ENCODE measurements around the gene TCP11. TPM values are rescaled to one million over a fixed set of nuclear protein-coding genes. Genes with fewer than 3 reads are reported as not detected.

Gene TCP11
- total RNA-seq, 2 donors from 2014 or later: not detected

DNA sequence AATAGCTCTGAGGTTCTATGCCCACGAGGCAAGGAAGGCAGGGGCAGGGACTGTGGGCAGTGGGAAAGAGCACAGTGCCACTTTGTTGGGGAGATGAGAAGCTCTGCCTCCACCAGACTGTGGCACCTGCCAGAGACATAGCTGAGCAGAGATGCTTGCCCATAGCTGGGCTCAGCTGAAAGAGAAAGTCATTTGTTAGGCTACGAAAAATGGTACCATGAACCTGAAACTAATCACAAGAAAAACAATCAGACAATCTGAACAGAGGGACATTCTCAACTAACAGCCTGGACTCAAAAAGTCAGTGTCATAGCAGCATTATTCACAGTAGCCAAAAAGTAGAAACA lies 32.9 kb upstream of the TCP11 start:
- DNase-seq (no peak), ATAC-seq (no peak)
- intact Hi-C loops (cut with DNase I): no loop called here

DNA sequence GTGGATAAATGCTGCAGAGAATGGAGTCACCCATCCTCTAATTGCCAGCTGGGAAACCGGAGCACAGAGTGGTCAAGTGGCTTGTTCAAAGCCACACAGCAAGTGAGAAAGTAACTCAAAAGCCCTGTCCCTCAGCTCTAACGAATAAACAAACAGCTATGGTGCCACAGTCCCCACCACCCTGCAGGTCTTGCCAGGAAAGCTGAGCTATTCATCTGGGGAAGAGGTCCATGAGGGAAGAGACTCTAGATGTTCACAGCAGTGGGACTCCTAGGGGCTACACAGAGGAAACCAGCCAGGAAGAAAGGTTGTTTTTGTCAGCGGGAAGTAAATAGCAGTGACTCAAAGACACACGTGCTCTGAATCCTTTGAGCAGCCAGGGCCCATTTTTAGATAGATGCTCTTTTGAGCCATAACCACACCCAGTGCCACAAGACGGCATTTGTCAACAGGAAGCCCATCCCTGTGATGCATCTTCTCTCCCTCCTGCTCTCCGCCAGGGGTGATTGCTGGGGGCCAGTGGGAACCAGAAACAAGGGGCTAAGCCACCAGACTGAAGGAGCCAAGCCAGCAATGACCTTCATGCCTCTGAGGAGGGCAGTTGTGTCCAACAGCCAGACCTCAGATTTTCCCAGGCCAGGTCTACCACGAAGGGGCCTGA lies 32.4 kb upstream of the TCP11 start:
- DNase-seq (no peak), ATAC-seq (no peak)
- intact Hi-C loops (cut with DNase I): no loop called here

DNA sequence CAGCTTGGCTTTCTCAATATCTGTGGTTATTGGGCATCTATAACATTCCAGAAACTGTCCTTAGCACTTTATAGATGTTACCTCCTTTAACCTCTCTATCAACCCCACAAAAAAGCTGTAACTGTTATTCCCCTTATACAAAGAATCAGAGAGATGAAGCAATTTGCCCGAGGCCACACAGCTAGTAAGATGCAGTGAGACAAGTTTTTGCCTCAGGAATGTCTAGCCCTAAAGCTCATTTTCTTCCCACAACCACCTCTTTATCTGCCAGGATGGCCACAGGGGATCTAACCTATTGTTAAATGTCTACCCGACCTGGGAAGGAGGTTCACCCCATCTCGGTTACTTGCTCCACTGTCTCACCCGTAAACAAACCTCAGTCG lies 31.9 kb upstream of the TCP11 start:
- intact Hi-C loops (cut with DNase I): no loop called here
- ATAC-seq (no peak), DNase-seq (no peak)

DNA sequence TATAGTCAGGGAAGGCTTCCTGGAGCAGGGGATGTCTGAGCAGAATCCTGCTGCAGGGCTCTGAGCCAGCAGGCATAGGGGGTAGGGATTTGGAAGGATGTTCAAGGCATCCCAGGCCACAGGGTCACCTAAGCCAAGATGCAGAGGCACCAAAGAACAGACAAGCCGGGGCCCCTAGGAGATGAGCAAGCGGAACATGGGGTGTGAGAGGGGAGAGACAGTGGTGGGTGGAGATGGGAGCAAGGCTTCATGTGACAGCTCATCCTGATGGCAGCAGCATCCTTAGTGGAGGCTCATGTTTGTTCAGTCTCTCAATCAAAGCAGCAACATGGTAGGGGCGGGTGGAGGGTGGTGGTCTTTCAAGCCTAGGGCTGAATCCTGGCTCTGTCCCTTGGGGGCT lies 29.8 kb upstream of the TCP11 start:
- intact Hi-C loops (cut with DNase I): no loop called here
- ATAC-seq (no peak), DNase-seq (no peak)

DNA sequence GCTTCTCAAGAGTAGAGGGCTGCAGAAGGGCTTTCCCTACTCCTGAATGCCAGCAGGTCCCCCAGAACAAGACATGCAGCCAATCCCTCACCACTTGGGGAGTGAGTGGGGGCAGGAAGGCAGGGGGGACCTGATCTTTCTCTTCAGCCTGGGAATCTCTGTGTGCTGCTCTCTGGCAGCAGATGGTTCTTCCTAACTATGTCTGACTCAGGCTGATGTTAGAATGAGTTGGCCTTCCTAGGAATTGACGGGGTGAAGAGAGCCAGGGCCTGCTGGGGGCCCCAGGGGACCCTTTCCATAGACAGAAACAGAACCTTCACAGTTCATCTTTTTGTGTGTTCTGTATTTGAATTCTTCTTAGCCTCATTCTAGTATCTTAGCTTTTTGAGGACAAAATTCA lies 29.0 kb upstream of the TCP11 start:
- no peak for DNase-seq
- intact Hi-C loops (cut with DNase I): no loop called here
- no peak for ATAC-seq

DNA sequence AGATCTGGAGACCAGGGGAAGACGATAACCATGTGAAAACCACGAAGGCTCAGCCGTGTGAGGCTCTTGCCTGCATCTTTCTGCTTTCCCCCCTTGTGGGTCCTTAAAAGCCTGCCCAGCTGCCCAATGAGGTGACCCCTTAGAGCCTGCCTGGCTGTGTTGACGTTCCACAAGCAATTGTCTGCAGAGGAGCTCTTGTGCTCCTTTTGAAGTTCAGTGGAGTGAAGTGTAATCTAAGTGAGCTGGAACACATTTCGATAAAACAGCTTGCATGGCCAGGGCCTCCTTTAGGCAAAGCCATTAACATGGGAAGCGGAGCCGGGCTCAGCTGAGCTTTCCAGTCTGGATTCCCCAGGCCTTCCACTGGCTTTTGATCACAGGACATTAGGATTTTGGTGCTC lies 27.3 kb upstream of the TCP11 start:
- DNase-seq: no peak
- peak in 1 of 2 donors; percentile 51 for ATAC-seq
- intact Hi-C loops (cut with DNase I): no loop called here

DNA sequence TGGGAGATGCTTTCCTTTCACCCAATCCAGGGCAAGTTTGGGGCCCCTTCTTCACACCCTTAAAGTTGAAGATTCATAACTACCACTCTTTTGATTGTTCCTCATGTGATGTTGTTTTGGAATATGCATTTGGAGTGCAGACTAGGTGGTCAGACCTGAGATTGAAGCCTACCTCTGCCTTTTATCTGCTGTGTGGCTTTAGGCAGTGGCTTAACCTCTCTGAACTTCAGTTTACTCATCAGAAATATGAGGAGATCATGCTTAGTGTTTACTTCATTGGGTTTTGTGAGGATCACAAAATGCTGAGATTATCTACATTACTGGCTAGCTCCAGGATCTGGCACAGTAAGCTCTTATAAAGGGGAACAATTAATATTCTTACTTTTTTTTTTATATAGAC lies 26.4 kb upstream of the TCP11 start:
- DNase-seq (no peak), ATAC-seq (no peak)
- intact Hi-C loops (cut with DNase I): no loop called here

DNA sequence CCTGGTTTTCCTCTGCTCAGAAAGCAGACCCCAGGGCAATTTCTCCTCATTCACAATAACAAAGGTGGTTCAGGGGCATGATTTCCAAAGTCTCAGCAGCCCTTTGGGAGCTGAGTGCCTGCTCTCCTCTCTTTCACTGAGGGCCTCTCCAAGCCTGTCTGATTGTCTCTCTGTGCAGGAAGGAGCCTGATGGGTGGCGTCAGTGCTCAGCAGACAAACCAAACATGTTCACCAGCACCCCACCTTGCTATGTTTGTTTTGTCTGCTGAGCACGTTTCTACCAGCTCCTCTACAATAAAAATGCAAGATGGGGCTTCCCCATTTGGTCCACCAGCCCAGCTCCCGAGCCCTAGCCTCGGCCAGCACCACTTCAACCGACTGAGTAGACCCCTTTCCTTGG lies 25.4 kb upstream of the TCP11 start:
- DNase-seq: no peak
- intact Hi-C loops (cut with DNase I): no loop called here
- no peak for ATAC-seq

DNA sequence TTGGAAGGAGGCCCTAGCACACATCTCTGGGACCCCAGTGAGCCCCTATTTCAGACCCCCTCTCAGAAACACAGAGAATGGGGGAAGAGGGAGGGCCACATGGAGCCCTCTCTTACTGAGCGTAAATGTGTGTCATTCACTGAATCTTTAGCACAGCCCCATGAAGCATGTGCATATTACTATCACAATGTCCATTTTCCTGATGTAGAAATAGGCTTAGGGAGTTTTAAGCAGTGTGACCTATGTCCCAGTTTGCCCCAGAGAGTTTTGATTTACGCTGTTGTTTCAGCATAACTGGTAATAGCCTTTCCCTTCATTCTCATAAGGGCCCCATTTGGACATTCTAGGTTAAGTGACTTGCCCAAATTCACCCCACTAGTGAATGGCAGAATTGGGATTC lies 25.0 kb upstream of the TCP11 start:
- ATAC-seq: peak in 1 of 2 donors; percentile 24
- DNase-seq: no peak
- intact Hi-C loops (cut with DNase I): no loop called here

DNA sequence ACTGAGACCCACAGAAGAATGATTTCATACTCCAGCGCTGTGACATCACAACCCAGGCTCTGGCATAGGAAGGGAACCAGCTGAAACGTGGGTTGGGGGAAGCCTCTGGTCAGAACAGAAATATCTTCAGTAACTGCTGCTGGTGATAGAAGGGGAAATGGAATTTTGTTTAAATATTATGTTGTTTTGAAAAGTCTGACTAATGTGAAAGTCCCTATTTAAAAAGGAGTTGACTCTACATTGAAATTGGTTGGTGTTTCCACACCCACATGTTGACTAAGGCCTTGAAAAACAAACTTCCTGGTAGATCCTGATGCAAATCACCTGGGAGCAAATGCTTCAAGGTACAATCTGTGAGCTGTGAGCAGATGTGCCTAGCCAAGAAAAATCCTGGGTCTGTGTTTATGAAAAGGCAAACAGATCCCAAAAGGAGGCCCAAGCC lies 24.5 kb upstream of the TCP11 start:
- DNase-seq: no peak
- ATAC-seq: no peak
- intact Hi-C loops (cut with DNase I): no loop called here

DNA sequence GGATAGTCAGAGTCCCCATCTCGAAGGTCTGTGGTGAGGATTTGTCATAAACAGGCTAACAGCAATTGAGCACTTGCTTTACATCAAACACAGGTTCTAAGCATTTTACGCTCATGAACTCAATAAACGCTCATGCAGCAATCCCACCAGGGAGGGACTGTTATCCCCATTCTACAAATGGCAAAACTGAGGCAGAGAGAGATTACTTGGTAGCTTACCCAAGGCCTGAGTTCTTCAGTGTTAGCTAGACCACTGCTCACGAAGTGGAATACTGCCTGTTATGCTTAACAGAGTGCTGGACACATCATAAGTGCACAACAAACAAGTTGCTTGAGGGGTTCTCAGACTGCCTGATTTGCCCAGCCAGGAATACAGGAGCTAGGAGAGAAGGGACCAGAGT lies 23.7 kb upstream of the TCP11 start:
- ATAC-seq (no peak), DNase-seq (no peak)
- intact Hi-C loops (cut with DNase I): no loop called here

DNA sequence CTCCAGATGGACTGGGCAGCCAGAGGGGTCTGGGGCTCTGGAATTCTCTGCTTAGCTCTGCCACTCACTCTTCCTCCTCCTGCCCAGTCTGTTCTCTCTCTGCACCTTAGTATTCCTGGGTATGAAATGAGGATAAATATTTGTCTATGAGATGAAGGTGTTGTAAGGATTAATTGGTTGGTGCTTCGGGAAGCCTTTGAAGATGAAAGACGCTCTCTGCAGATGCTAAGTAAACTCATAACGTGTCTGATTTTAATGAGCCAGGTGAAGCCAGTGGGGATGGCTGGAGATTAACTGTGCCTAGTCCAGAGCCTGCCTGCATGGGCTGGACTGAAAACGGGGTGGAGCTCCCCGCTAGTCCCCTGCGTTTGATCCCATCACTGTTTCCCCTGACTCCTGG lies 23.1 kb upstream of the TCP11 start:
- DNase-seq: no peak
- intact Hi-C loops (cut with DNase I): no loop called here
- no peak for ATAC-seq

DNA sequence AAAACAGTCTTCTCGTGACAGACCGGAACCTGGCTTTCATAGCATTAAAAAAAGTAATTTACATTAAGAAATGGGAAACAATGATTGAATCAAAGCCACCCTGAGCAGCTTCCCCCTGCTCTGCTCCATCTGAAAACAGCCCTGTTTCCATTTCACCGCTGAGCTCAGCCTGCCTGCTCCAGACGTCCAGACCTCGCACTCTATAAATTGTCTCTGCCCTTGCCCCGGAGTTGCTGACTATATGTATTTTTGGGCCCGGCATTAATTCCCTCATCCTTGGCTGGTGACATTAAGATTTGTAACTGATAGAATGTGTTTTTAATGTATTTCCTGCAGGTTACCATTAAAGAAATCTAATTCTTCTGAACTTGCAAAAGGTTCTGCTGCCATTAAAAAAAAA lies 22.7 kb upstream of the TCP11 start:
- ATAC-seq (no peak), DNase-seq (no peak)
- intact Hi-C loops (cut with DNase I): no loop called here

DNA sequence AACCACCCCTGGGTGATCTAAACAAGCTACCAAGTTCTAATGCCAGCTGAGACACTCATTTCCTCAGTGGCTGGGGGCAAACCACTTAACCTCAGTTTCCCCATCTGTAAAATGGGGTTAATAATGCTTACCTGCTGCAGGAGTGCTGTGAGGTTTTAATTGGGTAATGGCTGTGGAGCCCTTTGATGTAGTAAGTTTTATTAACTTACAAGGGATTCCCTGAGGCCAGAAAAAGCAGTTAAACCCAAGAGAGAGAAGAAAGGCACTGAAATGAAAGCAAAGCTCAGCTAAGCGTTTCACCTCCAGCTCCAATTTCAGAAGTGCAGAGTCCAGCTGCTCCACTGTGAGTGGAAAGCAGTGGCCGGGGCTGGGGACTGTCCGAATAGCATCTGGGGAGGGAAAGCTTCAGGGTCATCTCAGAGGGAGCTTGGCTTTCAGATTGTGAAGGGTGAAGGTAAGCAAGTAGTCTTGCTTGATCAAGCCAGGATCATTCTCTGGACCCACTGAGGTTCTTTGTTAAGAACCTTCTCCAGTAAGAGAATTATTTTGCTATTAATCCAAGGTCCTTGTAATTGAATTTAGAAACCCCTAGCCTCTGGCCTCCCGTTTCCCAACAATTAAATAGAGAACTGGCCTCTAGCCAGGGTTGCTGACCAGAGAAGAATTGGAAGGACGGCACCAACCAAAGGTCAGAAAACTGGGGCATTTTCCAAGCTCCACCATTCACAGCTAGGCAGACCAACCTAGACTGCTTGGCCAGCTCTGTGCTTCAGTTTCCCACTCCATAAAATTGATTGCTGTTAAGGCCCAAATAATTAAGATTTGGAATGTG lies 20.9 kb upstream of the TCP11 start:
- no peak for DNase-seq
- intact Hi-C loops (cut with DNase I): no loop called here
- ATAC-seq: peak in 1 of 2 donors; percentile 75

DNA sequence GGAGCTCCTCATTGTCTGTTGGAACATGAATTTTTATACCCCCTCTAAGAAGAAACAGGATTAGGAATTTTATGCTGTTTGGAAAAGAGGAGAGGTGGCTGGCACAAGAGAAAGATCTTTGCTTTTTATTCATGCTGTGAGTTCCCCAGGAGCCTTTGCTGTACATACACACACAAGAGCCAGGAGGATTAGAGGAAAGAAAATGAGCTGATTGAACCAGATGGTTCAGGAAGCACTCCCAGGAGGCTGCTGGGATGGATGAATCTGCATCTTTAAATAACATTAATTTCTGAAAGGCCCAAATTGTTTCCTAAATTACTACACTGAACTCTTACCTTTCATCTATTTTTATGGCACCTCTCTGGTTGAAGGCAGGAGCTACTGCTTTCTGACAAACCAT lies 20.1 kb upstream of the TCP11 start:
- DNase-seq (no peak), ATAC-seq (no peak)
- intact Hi-C loops (cut with DNase I): no loop called here

DNA sequence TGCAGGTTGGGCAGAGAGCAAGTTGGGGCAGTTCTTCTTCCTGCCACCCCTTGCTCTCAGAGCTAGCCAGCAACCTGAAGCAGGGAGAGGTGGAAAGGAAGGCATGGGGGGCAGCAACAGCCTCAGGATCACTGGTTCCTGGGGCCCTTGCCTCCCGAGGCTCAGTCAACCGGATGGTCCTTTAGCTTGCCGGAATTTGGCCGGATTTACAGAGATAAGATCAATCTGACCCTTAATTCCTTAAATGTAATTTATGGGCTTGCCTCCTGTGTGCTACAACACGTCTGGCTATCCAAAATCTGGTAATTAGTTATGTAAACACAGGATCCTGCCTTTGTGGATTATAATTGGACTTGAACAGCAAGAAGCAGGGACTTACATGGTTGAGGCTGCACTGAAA lies 19.5 kb upstream of the TCP11 start:
- intact Hi-C loops (cut with DNase I): no loop called here
- DNase-seq (no peak), ATAC-seq (no peak)

DNA sequence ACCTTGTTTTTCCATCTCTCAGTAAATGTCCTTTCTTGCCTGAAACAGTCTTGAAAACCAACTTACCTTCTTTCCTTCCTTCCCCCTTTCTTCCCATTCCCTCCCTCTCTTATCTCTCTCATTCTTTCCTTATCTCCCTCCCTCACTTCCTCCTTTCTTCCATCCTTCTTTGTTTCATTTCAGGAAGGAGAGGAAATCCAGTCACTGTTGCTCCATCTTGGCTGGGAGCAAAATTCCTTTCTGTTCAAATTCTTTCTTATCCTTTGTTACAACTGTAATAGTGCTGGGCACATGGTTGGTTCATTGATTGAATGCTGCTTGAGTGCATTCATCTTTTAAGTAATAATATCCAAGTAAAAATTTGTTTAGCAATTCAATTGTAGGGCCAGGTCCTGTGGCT lies 17.4 kb upstream of the TCP11 start:
- no peak for DNase-seq
- intact Hi-C loops (cut with DNase I): no loop called here
- ATAC-seq: no peak

DNA sequence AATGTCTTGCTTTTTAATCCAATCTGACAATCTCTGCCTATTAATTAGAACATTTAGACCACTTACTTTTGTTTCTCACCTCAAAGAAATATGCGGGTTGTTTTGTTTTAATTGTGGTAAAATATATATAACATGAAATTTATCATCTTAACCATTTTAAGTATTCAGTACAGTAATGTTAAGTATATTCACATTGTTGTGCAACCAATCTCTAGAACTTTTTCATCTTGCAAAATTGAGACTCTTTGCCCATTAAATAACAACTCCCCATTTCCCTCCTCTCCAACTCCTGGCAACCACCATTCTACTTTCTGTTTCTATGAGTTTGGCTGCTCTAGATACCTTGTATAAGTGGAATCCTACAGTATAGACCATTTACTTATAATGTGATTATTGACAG lies 13.8 kb upstream of the TCP11 start:
- intact Hi-C loops (cut with DNase I): no loop called here
- no peak for ATAC-seq
- DNase-seq: no peak

DNA sequence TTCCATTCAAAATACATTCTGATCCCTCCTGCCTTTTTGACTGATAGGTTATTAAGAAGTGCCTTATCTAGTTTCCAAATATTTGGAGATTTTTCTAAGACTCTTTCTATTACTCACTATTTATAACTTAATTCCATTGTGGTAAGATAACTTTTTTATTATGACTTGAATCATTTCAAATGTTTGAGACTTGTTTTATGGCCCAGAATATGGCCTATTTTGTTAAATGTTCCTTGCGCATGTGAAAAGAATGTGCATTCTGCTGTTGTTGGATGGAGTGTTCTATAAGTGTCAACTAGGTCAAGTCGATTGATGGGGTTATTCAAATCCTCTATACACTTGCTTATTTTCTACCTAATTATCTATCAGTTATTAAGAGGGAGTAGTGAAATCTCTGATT lies 13.1 kb upstream of the TCP11 start:
- DNase-seq: no peak
- no peak for ATAC-seq
- intact Hi-C loops (cut with DNase I): no loop called here

DNA sequence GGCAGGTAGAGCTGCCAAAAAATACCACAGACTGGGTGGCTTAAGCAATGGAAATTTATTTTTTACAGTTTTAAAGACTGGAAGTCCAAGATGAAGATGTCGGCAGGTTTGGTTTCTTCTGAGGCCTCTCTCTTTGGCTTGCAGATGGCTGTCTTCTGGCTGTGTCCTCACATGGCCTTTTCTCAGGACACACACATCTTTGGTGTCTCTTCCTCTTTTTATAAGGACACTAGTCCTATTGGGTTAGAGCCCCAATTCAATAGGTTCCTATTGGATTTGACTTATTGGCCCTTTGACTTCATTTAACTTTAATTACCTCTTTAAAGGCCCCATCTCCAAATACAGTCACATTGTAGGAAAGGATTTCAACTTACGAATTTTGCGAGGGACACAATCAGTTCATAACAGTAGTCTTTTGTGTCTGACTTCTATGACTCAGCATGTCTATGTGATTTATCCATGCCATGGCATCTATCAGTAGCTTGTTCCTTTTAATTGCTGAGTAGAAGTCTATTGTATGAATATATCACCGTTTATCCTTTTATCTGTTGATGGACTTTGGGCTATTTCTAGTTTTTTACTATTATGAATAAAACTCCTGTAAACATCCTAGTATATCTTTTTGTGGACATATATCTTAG lies 11.0 kb upstream of the TCP11 start:
- ATAC-seq: no peak
- intact Hi-C loops (cut with DNase I): no loop called here
- DNase-seq: no peak

DNA sequence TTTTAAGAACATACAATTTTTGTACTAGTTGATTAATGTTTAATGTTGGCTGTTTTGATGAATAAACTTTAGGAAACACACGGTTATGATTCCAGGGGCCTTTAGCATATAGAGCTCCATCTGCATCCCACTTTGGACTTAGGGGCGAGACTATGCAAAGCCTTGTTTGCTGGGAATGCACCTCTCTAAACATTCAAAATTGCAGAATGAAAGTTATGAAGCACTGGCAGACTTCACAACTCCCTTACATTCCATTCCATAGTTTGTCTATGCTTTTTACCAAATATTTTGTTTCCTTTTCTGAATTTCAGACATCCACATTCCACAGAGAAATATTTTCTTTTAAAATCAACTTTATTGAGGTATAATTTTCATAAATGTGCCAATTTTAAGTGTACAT lies 10.3 kb upstream of the TCP11 start:
- no peak for DNase-seq
- no peak for ATAC-seq
- intact Hi-C loops (cut with DNase I): no loop called here
